ENCODE results near the gene AKAP8L.

GRCh38 chr19:15463861-15464371 lies 45.1 kb upstream of the AKAP8L start:
- no peak for TF ChIP-seq SREBF2 (IDR thresholded peaks at IDR 0.05; ENCODE audit: low read length)
- TF ChIP-seq CTCF (IDR thresholded peaks at IDR 0.05 in 2 of 3, conservative IDR thresholded peaks at IDR 0.05 in 1 of 3; ENCODE audit: control insufficient read depth in 2 of 3, extremely low read depth in 1 of 3, insufficient read depth in 1 of 3, low read depth in 3 of 3, low read length in 3 of 3), result 0 out of 6 replicates have a peak, but pooled peaks of 2 of the 3 experiments have one; percentile 2 to 8
- TF ChIP-seq NFIC (IDR thresholded peaks at IDR 0.05; ENCODE audit: low read depth, low read length), result no peak
- TF ChIP-seq CEBPB (IDR thresholded peaks at IDR 0.05; ENCODE audit: borderline replicate concordance in 1 of 2, low read depth in 2 of 2, low read length in 2 of 2), result no peak
- no peak for TF ChIP-seq ZNF592 (IDR thresholded peaks at IDR 0.05)
- 0 out of 4 replicates have a peak, but pooled peaks of 1 of the 2 experiments have one; percentile 26 for TF ChIP-seq BHLHE40 (IDR thresholded peaks at IDR 0.05; ENCODE audit: borderline replicate concordance in 1 of 2, low read depth in 2 of 2, low read length in 1 of 2)
